ENCODE results near the gene SLC38A5. TPM values are rescaled to one million over a fixed set of nuclear protein-coding genes. Genes with fewer than 3 reads are reported as not detected.
A peak's percentile ranks its signal among the peaks of the same experiment; 100 is the strongest.

Gene SLC38A5
- total and polyA plus RNA-seq, 2 of the 13 experiments (the other 11 are each of a cell fraction or from before 2014, with no cell fraction given), result 46.1 to 73.4 TPM

- TF ChIP-seq ZNF646 (CRISPR knock-in tag; IDR thresholded peaks at IDR 0.05) (peak; percentile 23; the same call in 1 of the 2 replicates), ZNF737 (CRISPR knock-in tag; IDR thresholded peaks at IDR 0.05; ENCODE audit: borderline replicate concordance) (no peak), KLF12 (CRISPR knock-in tag; IDR thresholded peaks at IDR 0.05; ENCODE audit: borderline replicate concordance) (peak; percentile 62; the same call in 1 of the 2 replicates), NR0B2 (CRISPR knock-in tag; IDR thresholded peaks at IDR 0.05) (peak; percentile 62; the same call in 1 of the 2 replicates), SOX5 (CRISPR knock-in tag; IDR thresholded peaks at IDR 0.05; ENCODE audit: borderline replicate concordance) (peak; percentile 35; the same call in 1 of the 2 replicates), PRMT3 (CRISPR knock-in tag; IDR thresholded peaks at IDR 0.05; ENCODE audit: borderline replicate concordance, low read depth) (no peak), MXI1 (IDR thresholded peaks at IDR 0.05; ENCODE audit: borderline replicate concordance, low read depth, low read length) (peak; percentile 43; the same call in 1 of the 3 replicates), BCL6 (CRISPR knock-in tag; IDR thresholded peaks at IDR 0.05) (no peak), ZMYM4 (CRISPR knock-in tag; IDR thresholded peaks at IDR 0.05) (0 out of 2 replicates have a peak, but pooled peaks have one; percentile 22), FOXO4 (CRISPR knock-in tag; conservative IDR thresholded peaks at IDR 0.05) (no peak), TCF7 (IDR thresholded peaks at IDR 0.05; ENCODE audit: low read depth) (no peak), NFKBIZ (CRISPR knock-in tag; IDR thresholded peaks at IDR 0.05) (no peak), JUNB (CRISPR knock-in tag; IDR thresholded peaks at IDR 0.05; ENCODE audit: borderline replicate concordance) (no peak), ARNT (IDR thresholded peaks at IDR 0.05) (no peak), HNF4A (CRISPR knock-in tag; IDR thresholded peaks at IDR 0.05) (0 out of 2 replicates have a peak, but pooled peaks have one; percentile 11)
- TF ChIP-seq, protein P1, sequence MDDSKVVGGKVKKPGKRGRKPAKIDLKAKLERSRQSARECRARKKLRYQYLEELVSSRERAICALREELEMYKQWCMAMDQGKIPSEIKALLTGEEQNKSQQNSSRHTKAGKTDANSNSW (CRISPR knock-in tag; IDR thresholded peaks at IDR 0.05; ENCODE audit: borderline replicate concordance), result no peak
- TF ChIP-seq, protein P2, sequence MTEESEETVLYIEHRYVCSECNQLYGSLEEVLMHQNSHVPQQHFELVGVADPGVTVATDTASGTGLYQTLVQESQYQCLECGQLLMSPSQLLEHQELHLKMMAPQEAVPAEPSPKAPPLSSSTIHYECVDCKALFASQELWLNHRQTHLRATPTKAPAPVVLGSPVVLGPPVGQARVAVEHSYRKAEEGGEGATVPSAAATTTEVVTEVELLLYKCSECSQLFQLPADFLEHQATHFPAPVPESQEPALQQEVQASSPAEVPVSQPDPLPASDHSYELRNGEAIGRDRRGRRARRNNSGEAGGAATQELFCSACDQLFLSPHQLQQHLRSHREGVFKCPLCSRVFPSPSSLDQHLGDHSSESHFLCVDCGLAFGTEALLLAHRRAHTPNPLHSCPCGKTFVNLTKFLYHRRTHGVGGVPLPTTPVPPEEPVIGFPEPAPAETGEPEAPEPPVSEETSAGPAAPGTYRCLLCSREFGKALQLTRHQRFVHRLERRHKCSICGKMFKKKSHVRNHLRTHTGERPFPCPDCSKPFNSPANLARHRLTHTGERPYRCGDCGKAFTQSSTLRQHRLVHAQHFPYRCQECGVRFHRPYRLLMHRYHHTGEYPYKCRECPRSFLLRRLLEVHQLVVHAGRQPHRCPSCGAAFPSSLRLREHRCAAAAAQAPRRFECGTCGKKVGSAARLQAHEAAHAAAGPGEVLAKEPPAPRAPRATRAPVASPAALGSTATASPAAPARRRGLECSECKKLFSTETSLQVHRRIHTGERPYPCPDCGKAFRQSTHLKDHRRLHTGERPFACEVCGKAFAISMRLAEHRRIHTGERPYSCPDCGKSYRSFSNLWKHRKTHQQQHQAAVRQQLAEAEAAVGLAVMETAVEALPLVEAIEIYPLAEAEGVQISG (CRISPR knock-in tag; IDR thresholded peaks at IDR 0.05), result peak; percentile 71; the same call in 1 of the 2 replicates
Measured at GRCh38 chrX:48475774-48476577, 5.9 kb upstream of the SLC38A5 start, which contains the start of gene FTSJ1 (continued).

Measured in HepG2 (cell line).